B cell (primary cell): ENCODE results near the gene TSPAN17.

Source experiments
- EZH2 ChIP-seq: IDR thresholded peaks from 2 replicates; pipeline ENCODE4 v1.6.1; 2012; ENCODE audit warnings: borderline replicate concordance, low read depth, mild to moderate bottlenecking, moderate library complexity, low read length; ENCODE audit not compliant: insufficient read depth, poor library complexity, severe bottlenecking
- TF ChIP-seq, protein P1 (sequence below): fragments of 200-600 bp; IDR thresholded peaks from one replicate; pipeline ENCODE4 v1.8.0; 2022; ENCODE audit warnings: antibody characterized with exemption, mild to moderate bottlenecking

DNA sequence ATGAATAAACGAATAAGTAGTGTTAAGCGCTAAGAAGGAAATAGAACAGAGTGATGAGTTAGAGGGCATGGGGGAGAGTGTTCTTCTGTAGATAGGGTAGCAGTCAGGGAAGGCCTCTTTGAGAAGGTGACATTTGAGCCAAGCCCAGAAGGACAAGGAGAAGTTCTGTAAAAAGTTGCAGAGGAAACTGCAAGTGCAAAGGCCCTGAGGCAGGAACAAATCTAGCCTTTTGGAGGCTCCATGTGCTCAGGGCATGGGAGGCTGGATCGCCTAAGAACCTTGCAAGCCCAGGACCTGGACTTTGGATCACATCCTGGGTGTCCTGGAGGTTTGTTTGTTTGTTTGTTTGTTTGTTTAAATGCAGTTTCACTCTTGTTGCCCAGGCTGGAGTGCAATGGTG is 8.8 kb upstream of the TSPAN17 start:
- TF ChIP-seq, protein P1, sequence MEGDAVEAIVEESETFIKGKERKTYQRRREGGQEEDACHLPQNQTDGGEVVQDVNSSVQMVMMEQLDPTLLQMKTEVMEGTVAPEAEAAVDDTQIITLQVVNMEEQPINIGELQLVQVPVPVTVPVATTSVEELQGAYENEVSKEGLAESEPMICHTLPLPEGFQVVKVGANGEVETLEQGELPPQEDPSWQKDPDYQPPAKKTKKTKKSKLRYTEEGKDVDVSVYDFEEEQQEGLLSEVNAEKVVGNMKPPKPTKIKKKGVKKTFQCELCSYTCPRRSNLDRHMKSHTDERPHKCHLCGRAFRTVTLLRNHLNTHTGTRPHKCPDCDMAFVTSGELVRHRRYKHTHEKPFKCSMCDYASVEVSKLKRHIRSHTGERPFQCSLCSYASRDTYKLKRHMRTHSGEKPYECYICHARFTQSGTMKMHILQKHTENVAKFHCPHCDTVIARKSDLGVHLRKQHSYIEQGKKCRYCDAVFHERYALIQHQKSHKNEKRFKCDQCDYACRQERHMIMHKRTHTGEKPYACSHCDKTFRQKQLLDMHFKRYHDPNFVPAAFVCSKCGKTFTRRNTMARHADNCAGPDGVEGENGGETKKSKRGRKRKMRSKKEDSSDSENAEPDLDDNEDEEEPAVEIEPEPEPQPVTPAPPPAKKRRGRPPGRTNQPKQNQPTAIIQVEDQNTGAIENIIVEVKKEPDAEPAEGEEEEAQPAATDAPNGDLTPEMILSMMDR = no peak
- TF ChIP-seq EZH2 = no peak
